Smooth muscle cell (in vitro differentiated cells): ENCODE data around the gene HSPA12A. TPM values are rescaled to one million over a fixed set of nuclear protein-coding genes. Genes with fewer than 3 reads are reported as not detected.

Experiments used
- DNase-seq: peaks from one replicate; lab custom pipeline; 2025; ENCODE audit not compliant: unreplicated experiment; lab: John Stamatoyannopoulos, UW
- H2AFZ ChIP-seq: fragments of 200-600 bp; sonication (generic); 2 replicates; pipeline ENCODE4 v1.6.0; 2016; ENCODE audit warnings: antibody characterized with exemption, low read depth, mild to moderate bottlenecking
- H3F3A ChIP-seq: fragments of 200-600 bp; sonication (generic); 2 replicates; pipeline ENCODE4 v1.6.0; 2017; ENCODE audit warnings: antibody characterized with exemption, low read depth
- H3K27ac ChIP-seq: fragments of 200-600 bp; sonication (generic); 2 replicates; pipeline ENCODE4 v1.5.1; 2016; ENCODE audit warnings: low read depth, mild to moderate bottlenecking
- H3K27me3 ChIP-seq: fragments of 200-600 bp; sonication (generic); 2 replicates; pipeline ENCODE4 v1.6.1; 2016; ENCODE audit warnings: low read depth, mild to moderate bottlenecking
- H3K36me3 ChIP-seq: fragments of 200-600 bp; sonication (generic); 2 replicates; pipeline ENCODE4 v1.5.1; 2016; ENCODE audit warnings: low read depth
- H3K4me1 ChIP-seq: fragments of 200-600 bp; sonication (generic); 2 replicates; pipeline ENCODE4 v1.5.1; 2016; ENCODE audit warnings: low read depth
- H3K4me2 ChIP-seq: fragments of 200-600 bp; sonication (generic); 2 replicates; pipeline ENCODE4 v1.6.0; 2016; ENCODE audit warnings: mild to moderate bottlenecking
- H3K4me3 ChIP-seq: fragments of 200-600 bp; sonication (generic); 2 replicates; pipeline ENCODE4 v1.5.1; 2016; ENCODE audit warnings: mild to moderate bottlenecking
- H3K79me2 ChIP-seq: fragments of 200-600 bp; sonication (generic); 2 replicates; pipeline ENCODE4 v1.6.0; 2016; ENCODE audit warnings: low read depth, mild to moderate bottlenecking
- H3K9ac ChIP-seq: fragments of 200-600 bp; sonication (generic); 2 replicates; pipeline ENCODE4 v1.6.0; 2016; ENCODE audit warnings: low read depth
- H3K9me3 ChIP-seq: fragments of 200-600 bp; sonication (generic); replicated peaks from 2 replicates; pipeline ENCODE4 v1.5.1; 2016; ENCODE audit warnings: low read depth
- H4K20me1 ChIP-seq: fragments of 200-600 bp; sonication (generic); 2 replicates; pipeline ENCODE4 v1.6.0; 2016; ENCODE audit warnings: low read depth
- WGBS: methylation state at CpG from one replicate; pipeline ENCODE4 v1.1.7; 2016; ENCODE audit warnings: low lambda C conversion rate; 5-methylcytosine and 5-hydroxymethylcytosine counted together
- polyA plus RNA-seq: library from polyadenylated mRNA; unstranded; fragments of >200 nt; fragmentation: Nextera tagmentation; extraction: Ambion mirVana; gene quantifications from 2 replicates; pipeline ENCODE4 v1.2.1, GENCODE V29; 2016
- total RNA-seq: library from RNA; depleted of rRNA; stranded (reverse); fragments of >200 nt; gene quantifications from 2 replicates; pipeline ENCODE4 v1.2.3, GENCODE V29; 2014
- TF ChIP-seq, protein P1 (sequence below): fragments of 200-600 bp; sonication (generic); IDR thresholded peaks from 2 replicates; pipeline ENCODE4 v1.5.1; 2017; ENCODE audit warnings: borderline replicate concordance, mild to moderate bottlenecking, antibody characterized with exemption; ENCODE audit not compliant: insufficient read depth, poor library complexity, severe bottlenecking

The HSPA12A gene
- total and polyA plus RNA-seq, 2 experiments from 2014 or later = 5.3 to 6.4 TPM

- no peak for DNase-seq
- no peak overlapping the region for H3K4me2 ChIP-seq
- no peaks in the 10 kb centered on the region for H3F3A ChIP-seq
- no peak overlapping the region for H3K4me3 ChIP-seq
- no peaks in the 10 kb centered on the region for H3K4me1 ChIP-seq
- TF ChIP-seq, protein P1, sequence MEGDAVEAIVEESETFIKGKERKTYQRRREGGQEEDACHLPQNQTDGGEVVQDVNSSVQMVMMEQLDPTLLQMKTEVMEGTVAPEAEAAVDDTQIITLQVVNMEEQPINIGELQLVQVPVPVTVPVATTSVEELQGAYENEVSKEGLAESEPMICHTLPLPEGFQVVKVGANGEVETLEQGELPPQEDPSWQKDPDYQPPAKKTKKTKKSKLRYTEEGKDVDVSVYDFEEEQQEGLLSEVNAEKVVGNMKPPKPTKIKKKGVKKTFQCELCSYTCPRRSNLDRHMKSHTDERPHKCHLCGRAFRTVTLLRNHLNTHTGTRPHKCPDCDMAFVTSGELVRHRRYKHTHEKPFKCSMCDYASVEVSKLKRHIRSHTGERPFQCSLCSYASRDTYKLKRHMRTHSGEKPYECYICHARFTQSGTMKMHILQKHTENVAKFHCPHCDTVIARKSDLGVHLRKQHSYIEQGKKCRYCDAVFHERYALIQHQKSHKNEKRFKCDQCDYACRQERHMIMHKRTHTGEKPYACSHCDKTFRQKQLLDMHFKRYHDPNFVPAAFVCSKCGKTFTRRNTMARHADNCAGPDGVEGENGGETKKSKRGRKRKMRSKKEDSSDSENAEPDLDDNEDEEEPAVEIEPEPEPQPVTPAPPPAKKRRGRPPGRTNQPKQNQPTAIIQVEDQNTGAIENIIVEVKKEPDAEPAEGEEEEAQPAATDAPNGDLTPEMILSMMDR = no peak
- H3K36me3 ChIP-seq = no peaks in the 10 kb centered on the region
- H3K27ac ChIP-seq = no peak overlapping the region
- H4K20me1 ChIP-seq = no peaks in the 10 kb centered on the region
- H2AFZ ChIP-seq = no peak overlapping the region
- no peak overlapping the region for H3K9ac ChIP-seq
- H3K27me3 ChIP-seq = no peaks in the 10 kb centered on the region
- H3K79me2 ChIP-seq = no peaks in the 10 kb centered on the region
- WGBS = 86% methylated on average over 8 of the region's 8 CpGs
- H3K9me3 ChIP-seq = no peaks in the 10 kb centered on the region
Measured at GRCh38 chr10:116753759-116754158, 11.4 kb upstream of the HSPA12A start.

DNA sequence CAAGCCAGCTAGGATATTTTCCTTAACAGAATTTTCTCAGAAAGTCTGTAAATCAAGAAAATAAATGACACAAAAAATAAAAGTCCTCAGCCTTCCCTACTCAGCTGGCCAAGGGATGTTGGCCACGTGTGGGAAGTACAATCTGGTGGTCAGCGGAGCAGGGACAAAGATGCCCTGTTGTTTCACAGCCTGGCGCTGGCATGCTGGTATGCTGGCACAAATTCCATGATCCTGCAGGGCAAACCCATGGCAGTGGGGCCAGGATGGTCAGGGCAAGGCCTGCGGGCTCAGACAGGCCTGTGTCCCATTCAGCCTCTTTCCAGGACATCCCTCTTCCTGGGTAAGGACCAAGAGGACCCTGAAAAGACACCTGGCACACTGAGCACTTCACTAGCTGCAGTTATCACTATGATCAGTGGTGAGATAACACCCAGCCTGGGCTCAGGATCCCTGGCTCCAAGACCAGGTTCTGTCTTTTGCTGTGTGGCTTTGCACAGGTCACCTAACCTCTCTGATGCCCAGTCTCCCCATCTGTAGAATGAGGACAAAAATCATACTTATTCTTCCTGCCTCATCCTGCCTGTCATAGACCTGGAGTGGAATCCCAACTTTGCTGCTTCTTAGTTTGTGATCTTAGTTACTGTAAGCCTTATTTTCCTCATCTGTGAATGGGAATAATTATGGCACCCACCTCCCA, 10.8 kb upstream of the HSPA12A start:
- Histone ChIP-seq H3K4me3 (no peak overlapping the region), H3K9ac (no peak overlapping the region), H3K9me3 (no peaks in the 10 kb centered on the region), H3K4me1 (no peaks in the 10 kb centered on the region), H3K36me3 (no peaks in the 10 kb centered on the region), H3K79me2 (no peaks in the 10 kb centered on the region), H3F3A (no peaks in the 10 kb centered on the region), H4K20me1 (no peaks in the 10 kb centered on the region), H3K4me2 (no peak overlapping the region), H2AFZ (no peak overlapping the region), H3K27ac (no peak overlapping the region), H3K27me3 (no peaks in the 10 kb centered on the region)
- TF ChIP-seq, protein P1 = no peak
- no peak for DNase-seq
- 83% methylated on average over 4 of the region's 4 CpGs for WGBS

DNA sequence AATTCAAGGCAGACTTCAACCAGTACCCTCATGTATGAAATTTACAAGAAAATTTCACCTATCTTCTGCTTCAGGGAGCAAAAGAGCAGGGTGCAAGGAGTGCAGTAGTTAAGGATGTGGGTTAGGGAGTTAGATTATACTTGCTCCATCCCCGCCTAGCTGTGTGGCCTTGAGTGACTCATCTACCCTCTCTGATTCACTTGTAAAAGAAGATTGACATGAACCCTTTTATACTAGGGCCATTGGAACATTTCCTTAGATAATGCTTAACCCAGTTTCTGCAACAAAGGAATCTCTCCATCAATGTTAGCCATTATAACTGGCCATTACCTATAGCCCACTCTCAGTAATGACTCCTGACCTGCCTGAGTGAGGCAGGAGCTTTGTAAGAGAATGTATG, 10.2 kb upstream of the HSPA12A start:
- Histone ChIP-seq H3K36me3 (no peaks in the 10 kb centered on the region), H3K9me3 (no peaks in the 10 kb centered on the region), H3K27ac (no peak overlapping the region), H3K79me2 (no peaks in the 10 kb centered on the region), H3F3A (no peaks in the 10 kb centered on the region), H3K9ac (no peak overlapping the region), H3K4me3 (no peak overlapping the region), H4K20me1 (no peaks in the 10 kb centered on the region), H2AFZ (no peak overlapping the region), H3K4me2 (no peak overlapping the region), H3K27me3 (no peaks in the 10 kb centered on the region), H3K4me1 (no peaks in the 10 kb centered on the region)
- WGBS = 68% methylated on average over 1 of the region's 1 CpG
- no peak for DNase-seq
- TF ChIP-seq, protein P1 = no peak

DNA sequence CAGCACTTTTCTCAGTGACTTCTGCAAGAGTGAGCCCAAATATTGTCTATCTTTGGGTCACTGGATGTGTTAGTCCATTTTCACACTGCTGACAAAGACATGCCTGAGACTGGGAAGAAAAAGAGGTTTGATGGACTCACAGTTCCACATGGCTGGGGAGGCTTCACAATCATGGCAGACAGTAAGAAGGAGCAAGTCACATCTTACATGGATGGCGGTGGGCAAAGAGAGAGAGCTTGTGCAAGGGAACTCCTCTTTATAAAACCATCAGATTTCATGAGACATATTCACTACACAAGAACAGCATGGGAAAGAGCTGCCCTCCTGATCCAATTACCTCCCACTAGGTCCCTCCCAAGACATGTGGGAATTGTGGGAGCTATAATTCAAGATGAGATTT, 6.1 kb upstream of the HSPA12A start:
- no peak for DNase-seq
- Histone ChIP-seq H3K27ac (no peak overlapping the region), H3K79me2 (no peaks in the 10 kb centered on the region), H3K9me3 (no peaks in the 10 kb centered on the region), H3K9ac (no peak overlapping the region), H2AFZ (no peak overlapping the region), H4K20me1 (no peaks in the 10 kb centered on the region), H3K36me3 (no peaks in the 10 kb centered on the region), H3K4me1 (no peaks in the 10 kb centered on the region), H3K4me2 (no peak overlapping the region), H3F3A (no peaks in the 10 kb centered on the region), H3K4me3 (no peak overlapping the region), H3K27me3 (no peaks in the 10 kb centered on the region)
- TF ChIP-seq, protein P1 = no peak
- 100% methylated on average over 1 of the region's 1 CpG for WGBS
